ENCODE data around the gene DYNLT4.
"Not testable (repeated sequence)": the region's sequence is repeated elsewhere in the genome, so short reads cannot be mapped to it uniquely, and the experiment has no call there.

The DYNLT4 gene

GRCh38 chr1:44808063-44808937 lies 1.1 kb upstream of the DYNLT4 start, which contains the start of gene BTBD19:
BTBD19 (plus strand) TSS chr1:44808523; CDS start chr1:44808821, 298 bp downstream.
- DNase-seq: no peak

GRCh38 chr1:44807364-44808062 lies 362 bp upstream of the DYNLT4 start:
- peak; percentile 94 to 97 for DNase-seq

- DNase-seq: peak in 1 of 2 donors; percentile 37
Observed at GRCh38 chr1:44806025-44806703, 987 bp downstream of the DYNLT4 start.

GRCh38 chr1:44805311-44806024 lies 1.7 kb downstream of the DYNLT4 start:
- DNase-seq: no peak

- DNase-seq: no peak
Observed at GRCh38 chr1:44803312-44804095, 3.6 kb downstream of the DYNLT4 start.

GRCh38 chr1:44803062-44803311 lies 4.2 kb downstream of the DYNLT4 start:
- DNase-seq: no peak

- no peak for DNase-seq
Observed at GRCh38 chr1:44802306-44803061, 4.7 kb downstream of the DYNLT4 start.

GRCh38 chr1:44801491-44802305 lies 5.5 kb downstream of the DYNLT4 start:
- peak; percentile 41 to 60 for DNase-seq

- peak; percentile 99 for DNase-seq
Observed at GRCh38 chr1:44799770-44800584, 7.2 kb downstream of the DYNLT4 start, which contains the start of gene PLK3. PLK3 (plus strand) TSS chr1:44800377; CDS start chr1:44800464, 87 bp downstream.

- no peak for DNase-seq
Observed at GRCh38 chr1:44798481-44799365, 8.4 kb downstream of the DYNLT4 start.

- DNase-seq: not testable (repeated sequence)
Observed at GRCh38 chr1:44797886-44798285, 9.3 kb downstream of the DYNLT4 start.

- DNase-seq: no peak
Observed at GRCh38 chr1:44792736-44793502, 14.2 kb downstream of the DYNLT4 start.

GRCh38 chr1:44790968-44791801 lies 16.0 kb downstream of the DYNLT4 start:
- DNase-seq: no peak

- no peak for DNase-seq
Observed at GRCh38 chr1:44788120-44788860, 18.9 kb downstream of the DYNLT4 start, which contains the start of gene BEST4. BEST4 (minus strand) TSS chr1:44788170; CDS start chr1:44787705, 465 bp downstream.

GRCh38 chr1:44787506-44787905 lies 19.6 kb downstream of the DYNLT4 start:
- DNase-seq: no peak
